Stimulated activated memory B cell treated with anti-CD40 and anti-IgM and Interleukin-4, amounts not matched to agents 10 μg/mL and 1 μg/mL and 100 μg/mL, for 72 hours (primary cell): ENCODE results near the gene CCN6.
"Not testable (repeated sequence)": the region's sequence is repeated elsewhere in the genome, so short reads cannot be mapped to it uniquely, and the experiment has no call there.

Experiments used
- ATAC-seq: fragments of 150-1000 bp; cut with Tn5 transposase; 2 replicates; pipeline ENCODE4 v1.10.0; 2021
- H3K27ac Mint-ChIP-seq: one replicate; pipeline ENCODE4 v1.8.0; 2022; ENCODE audit warnings: mild to moderate bottlenecking, mixed read lengths
- H3K27me3 Mint-ChIP-seq: one replicate; pipeline ENCODE4 v1.8.0; 2022; ENCODE audit warnings: mixed read lengths
- H3K36me3 Mint-ChIP-seq: one replicate; pipeline ENCODE4 v1.8.0; 2022; ENCODE audit warnings: mixed read lengths
- H3K4me1 Mint-ChIP-seq: one replicate; pipeline ENCODE4 v1.8.0; 2022; ENCODE audit warnings: mixed read lengths
- H3K4me3 Mint-ChIP-seq: one replicate; pipeline ENCODE4 v1.8.0; 2022; ENCODE audit warnings: mild to moderate bottlenecking, moderate library complexity, mixed read lengths
- H3K9me3 Mint-ChIP-seq: one replicate; pipeline ENCODE4 v1.8.0; 2022; ENCODE audit warnings: mixed read lengths

CCN6 gene

GRCh38 chr6:112038268-112038667 lies 15.6 kb upstream of the CCN6 start:
- no peak overlapping the region for H3K27ac Mint-ChIP-seq
- peaks cover 12% of the 10 kb centered on the region for H3K27me3 Mint-ChIP-seq
- ATAC-seq, result no peak
- H3K4me3 Mint-ChIP-seq, result no peak overlapping the region
- no peaks in the 10 kb centered on the region for H3K9me3 Mint-ChIP-seq
- peaks cover 10% of the 10 kb centered on the region for H3K4me1 Mint-ChIP-seq
- H3K36me3 Mint-ChIP-seq, result no peaks in the 10 kb centered on the region

GRCh38 chr6:112038756-112039430 lies 15.0 kb upstream of the CCN6 start:
- Mint-ChIP-seq H3K4me1 (peaks cover 10% of the 10 kb centered on the region), H3K36me3 (no peaks in the 10 kb centered on the region), H3K27ac (no peak overlapping the region), H3K4me3 (no peak overlapping the region), H3K9me3 (no peaks in the 10 kb centered on the region), H3K27me3 (peaks cover 6% of the 10 kb centered on the region)
- ATAC-seq, result no peak

GRCh38 chr6:112039431-112039770 lies 14.5 kb upstream of the CCN6 start:
- Mint-ChIP-seq H3K27me3 (peaks cover under 1% of the 10 kb centered on the region), H3K27ac (no peak overlapping the region), H3K4me3 (no peak overlapping the region), H3K4me1 (peaks cover 10% of the 10 kb centered on the region), H3K36me3 (no peaks in the 10 kb centered on the region), H3K9me3 (no peaks in the 10 kb centered on the region)
- ATAC-seq, result no peak

- Mint-ChIP-seq H3K9me3 (no peaks in the 10 kb centered on the region), H3K4me1 (peaks cover 10% of the 10 kb centered on the region)
Observed at GRCh38 chr6:112040956-112041355, 12.9 kb upstream of the CCN6 start.

GRCh38 chr6:112041535-112041934 lies 12.4 kb upstream of the CCN6 start:
- Mint-ChIP-seq H3K27me3 (no peaks in the 10 kb centered on the region), H3K27ac (peak overlapping the region; percentile 97), H3K4me3 (no peak overlapping the region), H3K36me3 (no peaks in the 10 kb centered on the region), H3K9me3 (no peaks in the 10 kb centered on the region), H3K4me1 (peaks cover 10% of the 10 kb centered on the region)
- ATAC-seq, result no peak

More at GRCh38 chr6:112040956-112041355, 12.9 kb upstream of the CCN6 start:
- Mint-ChIP-seq H3K27me3 (no peaks in the 10 kb centered on the region), H3K4me3 (no peak overlapping the region), H3K36me3 (no peaks in the 10 kb centered on the region), H3K27ac (no peak overlapping the region)
- no peak for ATAC-seq

- Mint-ChIP-seq H3K27ac (peak overlapping the region; percentile 97), H3K4me3 (peak overlapping the region; percentile 90), H3K9me3 (no peaks in the 10 kb centered on the region), H3K36me3 (no peaks in the 10 kb centered on the region), H3K4me1 (peaks cover 10% of the 10 kb centered on the region), H3K27me3 (no peaks in the 10 kb centered on the region)
- ATAC-seq, result peak; percentile 97
Observed at GRCh38 chr6:112043032-112044007, 10.6 kb upstream of the CCN6 start.

GRCh38 chr6:112044196-112044595 lies 9.7 kb upstream of the CCN6 start:
- no peak overlapping the region for H3K4me3 Mint-ChIP-seq
- ATAC-seq, result no peak

GRCh38 chr6:112044856-112045255 lies 9.0 kb upstream of the CCN6 start:
- ATAC-seq, result no peak
- Mint-ChIP-seq H3K9me3 (no peaks in the 10 kb centered on the region), H3K36me3 (no peaks in the 10 kb centered on the region), H3K27me3 (no peaks in the 10 kb centered on the region), H3K4me3 (no peak overlapping the region), H3K27ac (no peak overlapping the region), H3K4me1 (peaks cover 10% of the 10 kb centered on the region)

More at GRCh38 chr6:112044196-112044595, 9.7 kb upstream of the CCN6 start:
- Mint-ChIP-seq H3K4me1 (peaks cover 10% of the 10 kb centered on the region), H3K27me3 (no peaks in the 10 kb centered on the region), H3K9me3 (no peaks in the 10 kb centered on the region), H3K27ac (no peak overlapping the region), H3K36me3 (no peaks in the 10 kb centered on the region)

GRCh38 chr6:112047523-112047922 lies 6.4 kb upstream of the CCN6 start:
- not testable (repeated sequence) for H3K9me3 Mint-ChIP-seq, ATAC-seq, H3K4me3 Mint-ChIP-seq, H3K27me3 Mint-ChIP-seq, H3K27ac Mint-ChIP-seq, H3K36me3 Mint-ChIP-seq, H3K4me1 Mint-ChIP-seq

- no peak for ATAC-seq
- no peaks in the 10 kb centered on the region for H3K27me3 Mint-ChIP-seq
- H3K36me3 Mint-ChIP-seq, result no peaks in the 10 kb centered on the region
- no peaks in the 10 kb centered on the region for H3K4me1 Mint-ChIP-seq
- no peak overlapping the region for H3K4me3 Mint-ChIP-seq
- H3K27ac Mint-ChIP-seq, result no peak overlapping the region
- H3K9me3 Mint-ChIP-seq, result no peaks in the 10 kb centered on the region
Observed at GRCh38 chr6:112049026-112049799, 4.7 kb upstream of the CCN6 start.

- H3K27ac Mint-ChIP-seq, result no peak overlapping the region
- no peak for ATAC-seq
- no peaks in the 10 kb centered on the region for H3K27me3 Mint-ChIP-seq
- no peaks in the 10 kb centered on the region for H3K9me3 Mint-ChIP-seq
- no peak overlapping the region for H3K4me3 Mint-ChIP-seq
- H3K36me3 Mint-ChIP-seq, result no peaks in the 10 kb centered on the region
- no peaks in the 10 kb centered on the region for H3K4me1 Mint-ChIP-seq
Observed at GRCh38 chr6:112049996-112050395, 3.9 kb upstream of the CCN6 start.

- Mint-ChIP-seq H3K36me3 (no peaks in the 10 kb centered on the region), H3K4me3 (no peak overlapping the region), H3K27ac (no peak overlapping the region), H3K4me1 (no peaks in the 10 kb centered on the region), H3K9me3 (no peaks in the 10 kb centered on the region), H3K27me3 (no peaks in the 10 kb centered on the region)
- ATAC-seq, result no peak
Observed at GRCh38 chr6:112050429-112050828, 3.5 kb upstream of the CCN6 start.

- not testable (repeated sequence) for H3K27me3 Mint-ChIP-seq, H3K36me3 Mint-ChIP-seq, H3K4me3 Mint-ChIP-seq, H3K27ac Mint-ChIP-seq, H3K4me1 Mint-ChIP-seq, H3K9me3 Mint-ChIP-seq, ATAC-seq
Observed at GRCh38 chr6:112051251-112051740, 2.6 kb upstream of the CCN6 start.

GRCh38 chr6:112054555-112055190 lies 769 bp downstream of the CCN6 start:
- no peaks in the 10 kb centered on the region for H3K27me3 Mint-ChIP-seq
- no peaks in the 10 kb centered on the region for H3K9me3 Mint-ChIP-seq
- H3K4me3 Mint-ChIP-seq, result no peak overlapping the region
- H3K4me1 Mint-ChIP-seq, result no peaks in the 10 kb centered on the region
- ATAC-seq, result no peak
- H3K36me3 Mint-ChIP-seq, result no peaks in the 10 kb centered on the region
- no peak overlapping the region for H3K27ac Mint-ChIP-seq
